Fibroblast of villous mesenchyme (primary cell): ENCODE results near the gene RAB25. TPM values are rescaled to one million over a fixed set of nuclear protein-coding genes. Genes with fewer than 3 reads are reported as not detected.

Source experiments
- DNase-seq: peaks from one replicate; pipeline ENCODE4 v3.0.0-alpha.2; 2010; ENCODE audit warnings: low read depth
- H3K4me3 ChIP-seq: 2 replicates; pipeline ENCODE4 v1.5.1; 2011; ENCODE audit warnings: low read depth, mild to moderate bottlenecking, low read length
- total RNA-seq: library from RNA; depleted of rRNA; stranded (reverse); fragments of >200 nt; gene quantifications from 2 replicates; pipeline ENCODE4 v1.2.3, GENCODE V29; 2012
- TF ChIP-seq, protein P1 (sequence below): IDR thresholded peaks from 2 replicates; pipeline ENCODE4 v1.5.1; 2012; ENCODE audit warnings: low read depth, mild to moderate bottlenecking, low read length; ENCODE audit not compliant: insufficient read depth

The RAB25 gene
- total RNA-seq, 1 donor, result not detected

DNA sequence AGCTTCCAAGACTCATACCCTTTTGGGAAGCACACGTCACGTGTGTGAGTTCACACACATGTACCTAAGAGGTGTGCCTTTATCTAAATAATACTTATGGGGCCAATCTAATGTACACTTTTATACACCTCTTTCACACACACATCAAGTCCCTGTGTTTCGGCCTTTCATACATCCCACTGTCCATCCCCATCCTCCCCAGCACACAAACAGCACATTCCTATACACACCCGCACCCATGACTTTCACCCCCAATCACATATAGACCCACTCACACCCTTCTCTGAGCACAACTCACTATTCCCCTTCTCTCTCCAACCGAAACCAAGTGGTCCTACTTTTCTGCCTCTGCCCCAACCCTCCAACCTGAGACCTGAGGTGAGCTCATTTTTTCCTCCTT, 17.8 kb downstream of the RAB25 start:
- H3K4me3 ChIP-seq, result no peak overlapping the region
- TF ChIP-seq, protein P1, sequence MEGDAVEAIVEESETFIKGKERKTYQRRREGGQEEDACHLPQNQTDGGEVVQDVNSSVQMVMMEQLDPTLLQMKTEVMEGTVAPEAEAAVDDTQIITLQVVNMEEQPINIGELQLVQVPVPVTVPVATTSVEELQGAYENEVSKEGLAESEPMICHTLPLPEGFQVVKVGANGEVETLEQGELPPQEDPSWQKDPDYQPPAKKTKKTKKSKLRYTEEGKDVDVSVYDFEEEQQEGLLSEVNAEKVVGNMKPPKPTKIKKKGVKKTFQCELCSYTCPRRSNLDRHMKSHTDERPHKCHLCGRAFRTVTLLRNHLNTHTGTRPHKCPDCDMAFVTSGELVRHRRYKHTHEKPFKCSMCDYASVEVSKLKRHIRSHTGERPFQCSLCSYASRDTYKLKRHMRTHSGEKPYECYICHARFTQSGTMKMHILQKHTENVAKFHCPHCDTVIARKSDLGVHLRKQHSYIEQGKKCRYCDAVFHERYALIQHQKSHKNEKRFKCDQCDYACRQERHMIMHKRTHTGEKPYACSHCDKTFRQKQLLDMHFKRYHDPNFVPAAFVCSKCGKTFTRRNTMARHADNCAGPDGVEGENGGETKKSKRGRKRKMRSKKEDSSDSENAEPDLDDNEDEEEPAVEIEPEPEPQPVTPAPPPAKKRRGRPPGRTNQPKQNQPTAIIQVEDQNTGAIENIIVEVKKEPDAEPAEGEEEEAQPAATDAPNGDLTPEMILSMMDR, result no peak
- DNase-seq, result no peak

DNA sequence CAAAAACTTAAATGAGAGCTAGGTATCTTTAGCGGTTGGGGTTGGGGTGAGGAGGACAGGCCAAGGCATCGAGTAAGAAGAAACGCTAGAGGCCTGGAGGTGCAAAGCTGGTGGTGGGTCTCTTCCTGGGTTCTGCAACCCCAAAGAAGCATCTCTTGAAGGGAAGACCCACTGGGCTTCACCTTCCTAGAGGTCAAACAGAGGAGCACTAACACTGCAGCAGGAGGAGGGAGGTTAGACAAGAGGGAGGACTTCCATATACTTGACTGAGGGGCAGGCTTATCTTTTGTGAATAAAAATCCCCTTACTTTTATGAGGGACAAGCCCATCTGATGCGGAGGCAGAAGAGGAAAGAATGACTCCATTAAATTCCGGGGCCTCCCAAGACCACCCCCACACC, 18.8 kb downstream of the RAB25 start:
- no peak overlapping the region for H3K4me3 ChIP-seq
- no peak for DNase-seq
- TF ChIP-seq, protein P1, result no peak

DNA sequence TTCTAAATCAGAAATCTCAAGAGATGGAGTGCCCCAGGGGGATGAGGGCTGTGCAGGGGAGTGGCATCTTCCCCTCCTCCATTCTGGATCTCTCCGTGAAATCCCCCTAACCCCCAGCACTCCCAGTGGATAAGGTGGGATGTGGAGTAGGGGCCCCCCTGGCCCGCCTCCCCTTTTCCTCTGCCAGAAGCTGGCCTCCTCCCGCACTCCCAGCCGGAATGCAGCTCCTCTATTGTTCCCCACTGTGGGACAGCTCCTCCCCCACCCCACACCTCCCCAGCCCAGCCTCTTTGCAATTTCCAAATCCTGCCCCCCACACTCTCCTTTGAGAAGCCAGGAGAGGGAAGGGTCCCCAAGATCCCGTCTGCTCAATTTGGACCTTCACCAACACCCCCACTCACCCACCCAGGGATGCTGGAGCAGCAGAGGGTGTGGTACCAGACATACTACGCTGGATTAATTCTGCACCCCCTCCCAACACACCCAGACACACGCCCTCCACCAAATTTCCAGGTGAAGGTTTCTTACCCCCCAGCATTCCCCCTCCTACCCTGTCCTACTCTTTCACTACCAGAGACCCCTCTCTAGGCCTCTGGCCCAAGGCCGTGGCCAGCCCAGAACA, 19.4 kb downstream of the RAB25 start:
- H3K4me3 ChIP-seq, result peak overlapping the region; percentile 56
- TF ChIP-seq, protein P1, result no peak
- no peak for DNase-seq

DNA sequence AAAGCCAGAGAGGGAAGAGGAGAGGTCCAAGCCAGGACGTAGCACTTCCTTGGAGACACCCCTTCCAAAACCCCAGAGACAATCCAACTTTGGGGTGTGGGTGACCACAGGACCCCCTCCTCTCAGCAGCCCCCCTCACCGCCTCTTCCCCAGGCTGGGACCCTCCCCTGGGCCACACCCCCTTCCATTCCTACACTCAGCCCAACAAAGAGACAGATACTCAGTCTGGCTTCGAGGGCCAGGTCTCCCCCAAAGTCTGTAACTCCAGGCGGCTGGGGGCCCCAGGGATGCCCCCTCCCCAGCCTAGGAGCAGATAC, 19.9 kb downstream of the RAB25 start:
- no peak for DNase-seq
- TF ChIP-seq, protein P1, result no peak
- H3K4me3 ChIP-seq, result peak overlapping the region; percentile 56

DNA sequence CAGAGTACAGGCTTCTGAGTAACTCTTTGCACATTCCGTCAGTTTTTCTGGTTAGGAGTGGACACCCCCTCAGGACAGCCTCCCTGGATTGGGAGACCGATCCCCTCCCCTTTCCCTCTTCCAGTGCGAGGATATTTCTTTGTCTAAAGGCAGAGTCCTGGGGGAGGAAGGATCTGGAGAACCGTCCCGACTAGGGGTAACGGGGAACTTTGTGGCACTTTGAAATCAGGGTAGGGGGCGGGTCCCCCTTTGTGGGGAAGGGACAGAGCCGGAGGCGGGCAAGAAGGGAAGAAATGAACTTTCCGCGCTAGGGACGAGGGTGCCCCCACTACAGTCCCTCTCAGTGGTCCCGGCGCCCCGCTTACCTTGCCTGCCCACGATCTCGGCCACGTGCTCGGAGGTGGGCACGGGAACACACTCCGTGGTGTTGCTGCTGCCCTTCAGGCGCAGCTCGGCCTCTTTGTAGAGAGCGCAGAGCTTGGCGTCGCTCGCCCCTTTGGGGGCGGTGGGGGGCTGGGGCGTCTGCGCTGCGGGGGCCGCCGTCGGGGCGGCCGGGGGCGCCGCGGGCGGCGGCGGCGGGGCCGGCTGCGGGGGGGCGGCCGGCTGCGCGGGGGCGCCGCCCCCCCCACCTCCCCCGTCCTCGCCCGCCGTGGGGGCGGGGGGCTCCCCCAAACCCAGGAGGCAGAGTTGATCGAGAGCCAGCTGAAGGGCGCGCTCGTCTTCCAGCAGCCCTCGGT, 20.4 kb downstream of the RAB25 start:
- peak overlapping the region; percentile 88 for H3K4me3 ChIP-seq
- no peak for DNase-seq
- TF ChIP-seq, protein P1, result no peak

DNA sequence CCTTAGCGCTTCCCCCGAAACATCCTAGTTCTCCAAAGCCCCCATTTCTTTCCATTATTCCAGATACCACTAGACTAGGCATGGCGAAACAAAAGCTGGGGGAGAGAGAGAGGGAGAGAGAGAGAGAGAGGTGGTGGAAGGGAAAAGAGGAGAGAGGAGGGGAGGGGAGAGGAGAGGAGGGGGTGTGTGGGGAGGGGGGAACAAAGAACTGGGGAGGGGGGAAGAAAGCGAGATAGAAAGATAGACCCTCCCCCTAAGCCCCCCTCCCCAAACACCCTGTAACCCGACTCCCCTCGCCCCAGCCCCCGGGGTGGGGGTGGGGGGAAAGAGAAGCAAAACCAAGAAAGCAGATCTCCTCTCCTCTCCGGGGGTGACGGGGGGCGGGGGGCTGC, 21.0 kb downstream of the RAB25 start:
- no peak for DNase-seq
- TF ChIP-seq, protein P1, result no peak
- peak overlapping the region; percentile 88 for H3K4me3 ChIP-seq
